GM20000 (cell line): ENCODE data around the gene PIN1.
"Not testable (repeated sequence)": the region's sequence is repeated elsewhere in the genome, so short reads cannot be mapped to it uniquely, and the experiment has no call there.

Source experiments
- DNase-seq: peaks from one replicate; pipeline ENCODE4 v3.0.0; 2012; ENCODE audit warnings: low spot score
- TF ChIP-seq, protein P1 (sequence below): IDR thresholded peaks from 2 replicates; pipeline ENCODE4 v1.5.1; 2012; ENCODE audit warnings: mild to moderate bottlenecking, control low read depth; ENCODE audit errors: extremely low read depth, missing control alignments

PIN1 gene

DNA sequence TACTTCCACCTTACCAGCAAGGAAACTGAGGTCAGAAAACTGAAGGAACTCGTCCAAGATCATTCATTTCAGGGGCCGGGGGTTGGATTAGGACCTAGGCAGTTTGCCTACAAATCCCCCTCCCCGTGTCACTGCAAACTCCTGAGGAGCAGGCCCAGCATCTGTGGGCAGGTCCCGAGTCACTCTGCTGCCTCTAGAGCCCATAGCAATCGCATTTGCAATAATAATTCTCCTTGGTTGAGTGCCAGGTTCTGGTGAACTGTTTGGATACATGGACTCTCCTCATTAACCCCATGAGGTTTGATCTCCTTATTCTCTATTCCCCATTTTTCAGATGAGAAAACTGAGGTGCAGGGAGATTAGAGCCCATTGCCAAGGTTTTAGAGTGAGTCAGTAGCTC lies 903 bp downstream of the PIN1 start:
- no peak for DNase-seq
- TF ChIP-seq, protein P1, sequence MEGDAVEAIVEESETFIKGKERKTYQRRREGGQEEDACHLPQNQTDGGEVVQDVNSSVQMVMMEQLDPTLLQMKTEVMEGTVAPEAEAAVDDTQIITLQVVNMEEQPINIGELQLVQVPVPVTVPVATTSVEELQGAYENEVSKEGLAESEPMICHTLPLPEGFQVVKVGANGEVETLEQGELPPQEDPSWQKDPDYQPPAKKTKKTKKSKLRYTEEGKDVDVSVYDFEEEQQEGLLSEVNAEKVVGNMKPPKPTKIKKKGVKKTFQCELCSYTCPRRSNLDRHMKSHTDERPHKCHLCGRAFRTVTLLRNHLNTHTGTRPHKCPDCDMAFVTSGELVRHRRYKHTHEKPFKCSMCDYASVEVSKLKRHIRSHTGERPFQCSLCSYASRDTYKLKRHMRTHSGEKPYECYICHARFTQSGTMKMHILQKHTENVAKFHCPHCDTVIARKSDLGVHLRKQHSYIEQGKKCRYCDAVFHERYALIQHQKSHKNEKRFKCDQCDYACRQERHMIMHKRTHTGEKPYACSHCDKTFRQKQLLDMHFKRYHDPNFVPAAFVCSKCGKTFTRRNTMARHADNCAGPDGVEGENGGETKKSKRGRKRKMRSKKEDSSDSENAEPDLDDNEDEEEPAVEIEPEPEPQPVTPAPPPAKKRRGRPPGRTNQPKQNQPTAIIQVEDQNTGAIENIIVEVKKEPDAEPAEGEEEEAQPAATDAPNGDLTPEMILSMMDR, result no peak

DNA sequence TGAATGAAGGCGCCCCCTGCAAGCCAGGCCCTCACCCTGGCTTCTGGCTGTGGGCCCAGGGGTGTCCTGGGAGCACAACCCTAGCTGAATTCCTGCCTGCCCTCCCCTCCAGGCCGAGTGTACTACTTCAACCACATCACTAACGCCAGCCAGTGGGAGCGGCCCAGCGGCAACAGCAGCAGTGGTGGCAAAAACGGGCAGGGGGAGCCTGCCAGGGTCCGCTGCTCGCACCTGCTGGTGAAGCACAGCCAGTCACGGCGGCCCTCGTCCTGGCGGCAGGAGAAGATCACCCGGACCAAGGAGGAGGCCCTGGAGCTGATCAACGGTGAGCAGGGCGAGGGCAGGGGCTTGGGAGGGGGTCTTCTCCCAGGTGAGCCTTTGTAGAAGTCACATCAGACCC lies 3.2 kb downstream of the PIN1 start:
- TF ChIP-seq, protein P1, result no peak
- no peak for DNase-seq

DNA sequence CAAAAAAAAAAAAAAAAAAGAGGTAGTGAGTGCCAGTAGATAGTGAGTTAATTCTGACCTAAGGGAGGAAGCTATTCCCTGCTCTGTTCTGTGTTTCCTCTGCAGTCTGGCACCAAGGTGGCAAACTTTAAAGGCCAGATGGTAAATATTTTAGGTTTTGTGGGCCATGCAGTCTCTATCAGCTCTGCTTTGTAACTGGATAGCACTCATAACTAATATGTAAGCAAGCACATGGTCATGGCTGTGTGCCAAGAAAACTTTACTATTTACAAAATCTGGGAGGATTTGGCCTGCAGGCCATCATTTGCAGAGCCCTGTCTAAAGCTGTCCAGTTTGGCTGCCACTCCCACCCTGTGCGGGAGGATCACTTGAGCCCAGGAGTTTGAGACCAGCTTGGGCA lies 4.3 kb downstream of the PIN1 start:
- TF ChIP-seq, protein P1, result no peak
- DNase-seq, result no peak

DNA sequence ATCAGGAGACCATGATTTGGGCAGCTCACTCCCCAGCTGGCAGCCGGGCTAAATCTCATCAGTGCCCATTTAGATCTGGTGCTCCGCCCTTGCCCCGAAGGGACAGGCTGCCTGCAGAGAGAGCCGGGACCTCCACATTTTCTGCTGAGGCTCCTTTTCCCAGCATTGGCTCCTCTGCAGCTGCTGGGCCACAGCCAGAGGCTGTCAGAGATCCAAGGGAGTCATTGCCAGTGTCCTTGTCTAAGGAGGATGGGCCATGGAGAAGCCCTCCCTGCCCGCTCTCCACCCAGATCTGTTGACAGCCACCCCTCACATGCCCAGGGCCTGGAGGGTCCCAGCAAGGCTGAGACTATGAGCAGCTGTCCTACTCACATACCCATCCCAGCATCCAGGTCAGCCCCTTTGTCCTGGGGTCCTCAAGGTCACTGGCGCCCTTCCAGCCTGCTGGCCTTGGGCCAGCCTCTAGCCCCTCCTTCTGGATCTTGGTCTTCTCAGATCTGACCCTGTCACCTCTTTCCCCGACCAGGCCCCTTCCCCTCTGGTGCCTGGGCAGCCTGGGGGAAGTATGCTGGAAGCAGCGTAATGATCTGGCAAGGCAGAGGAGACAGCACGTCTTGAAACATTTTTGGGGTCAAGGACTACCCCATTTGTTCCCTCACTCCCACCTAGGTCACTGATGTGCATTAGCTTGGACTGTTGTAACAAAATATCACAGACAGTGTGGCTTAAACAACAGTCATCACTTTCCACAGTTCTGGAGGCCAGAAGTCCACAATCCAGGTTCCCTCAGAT lies 7.9 kb downstream of the PIN1 start:
- DNase-seq, result peak; percentile 10
- TF ChIP-seq, protein P1, result no peak

DNA sequence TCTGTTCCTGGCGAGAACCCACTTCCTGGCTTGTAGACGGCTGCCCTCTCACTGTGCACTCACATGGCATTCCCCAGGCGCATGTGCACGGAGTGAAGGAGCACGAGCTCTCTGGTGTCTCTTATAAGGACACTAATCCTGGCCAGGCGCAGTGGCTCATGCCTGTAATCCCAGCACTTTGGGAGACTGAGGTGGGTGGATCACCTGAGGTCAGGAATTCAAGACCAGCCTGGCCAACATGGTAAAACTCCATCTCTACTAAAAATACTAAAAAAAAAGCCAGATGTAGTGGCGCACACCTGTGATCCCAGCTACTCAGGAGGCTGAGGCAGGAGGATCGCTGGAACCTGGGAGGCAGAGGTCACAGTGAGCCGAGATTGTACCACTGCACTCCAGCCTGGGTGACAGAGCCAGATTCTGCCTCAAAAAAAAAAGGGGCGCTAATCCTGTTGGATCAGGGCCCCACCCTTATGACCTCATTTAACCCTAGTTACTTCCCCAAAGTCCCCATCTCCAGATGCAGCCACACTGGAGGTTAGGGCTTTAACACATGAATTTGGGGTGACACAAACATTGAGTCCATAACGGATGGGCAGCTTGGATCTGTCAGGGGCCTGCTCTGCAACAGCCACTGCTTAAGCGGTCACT lies 8.6 kb downstream of the PIN1 start:
- DNase-seq, result not testable (repeated sequence)

DNA sequence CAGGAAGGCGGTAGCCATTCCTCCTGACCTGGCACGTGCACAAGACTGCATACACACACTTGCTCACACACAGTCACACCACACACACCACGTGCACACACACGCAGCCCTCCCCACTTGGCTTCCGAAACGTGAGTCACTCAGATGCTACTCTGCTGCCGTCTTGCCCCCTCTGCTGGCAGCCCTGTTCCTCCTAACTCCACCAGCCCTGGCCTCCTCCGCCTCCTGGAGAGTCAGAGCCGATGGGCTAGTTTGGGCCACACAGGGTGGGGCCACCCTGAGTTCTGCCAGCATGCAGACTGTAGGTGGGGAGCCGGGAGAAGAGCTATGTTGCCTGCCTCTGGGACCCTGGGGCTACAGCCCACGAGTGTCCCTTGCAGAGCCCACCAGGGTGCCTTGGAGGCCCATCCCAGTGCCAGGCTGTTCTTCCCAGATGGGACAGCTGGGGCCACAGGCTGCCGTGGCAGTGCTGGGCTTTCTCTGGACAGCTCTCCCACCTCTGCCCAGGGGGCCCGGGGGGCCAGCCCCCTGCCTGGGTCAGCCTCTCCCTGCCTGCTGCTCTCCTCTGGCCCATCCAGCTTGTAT lies 12.1 kb downstream of the PIN1 start:
- no peak for DNase-seq

DNA sequence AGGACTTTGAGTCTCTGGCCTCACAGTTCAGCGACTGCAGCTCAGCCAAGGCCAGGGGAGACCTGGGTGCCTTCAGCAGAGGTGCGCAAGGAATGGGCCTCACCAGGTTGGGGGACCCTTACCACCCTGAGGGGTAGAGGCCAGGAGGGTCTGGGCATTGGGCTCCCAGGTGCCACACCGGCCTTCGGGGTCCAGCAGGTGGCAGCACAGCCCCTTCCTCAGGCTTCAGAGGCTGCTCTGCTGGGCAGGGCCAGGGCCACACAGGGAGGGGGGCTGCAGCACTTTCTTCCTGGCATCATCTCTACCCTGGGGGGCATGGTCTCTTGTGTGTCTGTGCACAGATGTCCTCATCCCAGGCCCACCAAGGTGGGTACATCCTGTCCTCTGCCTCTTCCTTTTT lies 12.9 kb downstream of the PIN1 start:
- TF ChIP-seq, protein P1, result peak; percentile 10

More for the DNA sequence above, 12.1 kb downstream of the PIN1 start:
- TF ChIP-seq, protein P1, result no peak

More for the DNA sequence above, 12.9 kb downstream of the PIN1 start:
- DNase-seq, result peak; percentile 54
